ENCODE results near the gene ACTC1. TPM values are rescaled to one million over a fixed set of nuclear protein-coding genes. Genes with fewer than 3 reads are reported as not detected.

ACTC1 gene
- total RNA-seq, 1 experiment from 2014 or later = not detected

DNA sequence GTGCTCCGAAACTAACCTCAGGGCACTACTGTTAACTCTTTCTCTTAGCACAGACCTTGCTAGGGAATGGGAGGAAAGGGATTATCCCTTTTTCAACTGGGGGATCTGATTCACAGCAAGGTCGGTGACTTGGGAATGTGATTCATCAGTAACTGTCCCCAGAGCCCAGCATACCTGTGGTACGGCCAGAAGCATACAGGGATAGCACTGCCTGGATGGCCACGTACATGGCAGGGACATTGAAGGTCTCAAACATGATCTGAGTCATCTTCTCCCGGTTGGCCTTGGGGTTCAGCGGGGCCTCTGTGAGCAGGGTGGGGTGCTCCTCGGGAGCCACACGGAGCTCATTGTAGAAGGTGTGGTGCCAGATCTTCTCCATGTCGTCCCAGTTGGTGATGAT, 2.3 kb downstream of the ACTC1 start:
- no peaks in the 10 kb centered on the region for H3K36me3 ChIP-seq (ENCODE audit: low read depth, low read length)
- no peak for ATAC-seq
- H4K20me1 ChIP-seq (ENCODE audit: low read length) = no peaks in the 10 kb centered on the region
- H3K79me2 ChIP-seq (ENCODE audit: low read length) = no peaks in the 10 kb centered on the region
- no peak for TF ChIP-seq EZH2phosphoT487 (IDR thresholded peaks at IDR 0.05; ENCODE audit: borderline replicate concordance, low read length)
- no peak for TF ChIP-seq CTCF (conservative IDR thresholded peaks at IDR 0.05; ENCODE audit: low read depth, low read length)
- TF ChIP-seq EZH2 (IDR thresholded peaks at IDR 0.05; ENCODE audit: low read length, unreplicated experiment) = no peak
- H3K9me3 ChIP-seq (ENCODE audit: low read length) = no peaks in the 10 kb centered on the region
- no peak overlapping the region for H3K4me3 ChIP-seq (ENCODE audit: low read length)
- H3F3A ChIP-seq (ENCODE audit: low read length, unreplicated experiment) = no peaks in the 10 kb centered on the region
- H3K9ac ChIP-seq (ENCODE audit: low read length) = no peak overlapping the region
- H3K4me1 ChIP-seq (ENCODE audit: insufficient read depth, low read length) = peaks cover 4% of the 10 kb centered on the region; the same call in 1 of the 2 replicates
- no peak overlapping the region for H3K27ac ChIP-seq (ENCODE audit: low read length)
- no peaks in the 10 kb centered on the region; the same call in 1 of the 2 replicates for H3K9me2 ChIP-seq (replicated peaks; ENCODE audit: low read length)
- ChIA-PET POLR2A (ENCODE audit: unreplicated experiment) (no interaction called here), CTCF (interaction anchor here (0.7 kb wide), 1 partner anchor 187 kb away, joined by 3 read pairs; no protein-coding TSS in a partner anchor)
- no peak for DNase-seq
- intact Hi-C loops (cut with micrococcal nuclease) = loop anchor here (10.0 kb wide), 1 partner anchor 168 kb away; no protein-coding TSS in a partner anchor
- H3K4me2 ChIP-seq (ENCODE audit: low read length) = no peak overlapping the region
- no peak overlapping the region for H2AFZ ChIP-seq (ENCODE audit: low read length)
- H3K27me3 ChIP-seq (ENCODE audit: low read length) = peaks cover 78% of the 10 kb centered on the region
- no TSS peak for BruUV-seq (replicated peaks)

GRCh38 chr15:34791701-34792100, 3.6 kb downstream of the ACTC1 start:
- Histone ChIP-seq H3K36me3 (ENCODE audit: low read depth, low read length) (no peaks in the 10 kb centered on the region), H2AFZ (ENCODE audit: low read length) (no peak overlapping the region), H3F3A (ENCODE audit: low read length, unreplicated experiment) (no peaks in the 10 kb centered on the region), H3K9ac (ENCODE audit: low read length) (no peak overlapping the region), H3K27ac (ENCODE audit: low read length) (no peak overlapping the region), H3K9me3 (ENCODE audit: low read length) (no peaks in the 10 kb centered on the region), H3K9me2 (replicated peaks; ENCODE audit: low read length) (no peaks in the 10 kb centered on the region; the same call in 1 of the 2 replicates), H3K27me3 (ENCODE audit: low read length) (peaks cover 68% of the 10 kb centered on the region), H3K79me2 (ENCODE audit: low read length) (no peaks in the 10 kb centered on the region), H3K4me1 (ENCODE audit: insufficient read depth, low read length) (peaks cover 4% of the 10 kb centered on the region; the same call in 1 of the 2 replicates), H3K4me3 (ENCODE audit: low read length) (no peak overlapping the region), H4K20me1 (ENCODE audit: low read length) (no peaks in the 10 kb centered on the region), H3K4me2 (ENCODE audit: low read length) (no peak overlapping the region)
- CTCF ChIA-PET = no interaction called here
- intact Hi-C loops (cut with micrococcal nuclease) = loop anchor here (10.0 kb wide), 1 partner anchor 167 kb away; no protein-coding TSS in a partner anchor
- no peak for TF ChIP-seq CTCF (conservative IDR thresholded peaks at IDR 0.05; ENCODE audit: low read depth, low read length)
- ATAC-seq (no peak), DNase-seq (no peak)
- POLR2A ChIA-PET (ENCODE audit: unreplicated experiment) = no interaction called here
- BruUV-seq (replicated peaks) = no TSS peak

GRCh38 chr15:34790121-34790520, 5.2 kb downstream of the ACTC1 start:
- no peaks in the 10 kb centered on the region for H4K20me1 ChIP-seq (ENCODE audit: low read length)
- CTCF ChIA-PET = no interaction called here
- H3K36me3 ChIP-seq (ENCODE audit: low read depth, low read length) = no peaks in the 10 kb centered on the region
- DNase-seq = no peak
- no peaks in the 10 kb centered on the region for H3K4me1 ChIP-seq (ENCODE audit: insufficient read depth, low read length)
- no peak overlapping the region for H3K9ac ChIP-seq (ENCODE audit: low read length)
- no peaks in the 10 kb centered on the region for H3K9me3 ChIP-seq (ENCODE audit: low read length)
- H2AFZ ChIP-seq (ENCODE audit: low read length) = no peak overlapping the region
- peaks cover 55% of the 10 kb centered on the region for H3K27me3 ChIP-seq (ENCODE audit: low read length)
- no peak overlapping the region for H3K4me3 ChIP-seq (ENCODE audit: low read length)
- POLR2A ChIA-PET (ENCODE audit: unreplicated experiment) = no interaction called here
- BruUV-seq (replicated peaks) = no TSS peak
- no peak for ATAC-seq
- no peaks in the 10 kb centered on the region; the same call in 1 of the 2 replicates for H3K9me2 ChIP-seq (replicated peaks; ENCODE audit: low read length)
- H3K79me2 ChIP-seq (ENCODE audit: low read length) = no peaks in the 10 kb centered on the region
- H3K4me2 ChIP-seq (ENCODE audit: low read length) = no peak overlapping the region
- intact Hi-C loops (cut with micrococcal nuclease) = loop anchor here (10.0 kb wide), 1 partner anchor 165 kb away; no protein-coding TSS in a partner anchor
- no peaks in the 10 kb centered on the region for H3F3A ChIP-seq (ENCODE audit: low read length, unreplicated experiment)
- no peak overlapping the region for H3K27ac ChIP-seq (ENCODE audit: low read length)
- no peak for TF ChIP-seq CTCF (conservative IDR thresholded peaks at IDR 0.05; ENCODE audit: low read depth, low read length)
- no peak for TF ChIP-seq EZH2 (IDR thresholded peaks at IDR 0.05; ENCODE audit: low read length, unreplicated experiment)
- TF ChIP-seq EZH2phosphoT487 (IDR thresholded peaks at IDR 0.05; ENCODE audit: borderline replicate concordance, low read length) = no peak

Data from PC-3 (cell line).